Lung (tissue), 12 donors: Measurements from ENCODE around the gene OR6A2. TPM values are rescaled to one million over a fixed set of nuclear protein-coding genes. Genes with fewer than 3 reads are reported as not detected.

Source experiments
- ATAC-seq: fragments of 200-7000 bp; cut with Tn5 transposase; one replicate; pipeline ENCODE4 v1.9.1; 2020; ENCODE audit warnings: moderate number of reproducible peaks; ENCODE audit not compliant: insufficient read depth, low FRiP score
- DNase-seq, 3 donors: peaks; one replicate each; pipeline ENCODE4 v3.0.0-alpha.2; 2013 to 2017
- H3K27ac ChIP-seq, 2 donors: one replicate each; pipeline ENCODE4 v1.5.1; 2013; ENCODE audit warnings: mild to moderate bottlenecking in 2 of 2, moderate library complexity in 2 of 2, control low read depth in 1 of 2, inconsistent platforms in 1 of 2, low read depth in 1 of 2, low read length in 1 of 2
- H3K27me3 ChIP-seq, 3 donors: one replicate each; pipeline ENCODE4 v1.5.1; 2013; ENCODE audit warnings: low read length in 2 of 3; ENCODE audit not compliant: control insufficient read depth in 3 of 3, insufficient read depth in 3 of 3
- H3K36me3 ChIP-seq, 4 donors: one replicate each; pipeline ENCODE4 v1.5.1; 2013; ENCODE audit warnings: low read length in 4 of 4, mild to moderate bottlenecking in 1 of 4, moderate library complexity in 1 of 4; ENCODE audit not compliant: control insufficient read depth in 4 of 4, insufficient read depth in 4 of 4
- H3K4me1 ChIP-seq, 5 donors: one replicate each; pipeline ENCODE4 v1.5.1; 2013; ENCODE audit warnings: low read length in 5 of 5, mild to moderate bottlenecking in 2 of 5, moderate library complexity in 1 of 5; ENCODE audit not compliant: control insufficient read depth in 5 of 5, insufficient read depth in 5 of 5
- H3K4me3 ChIP-seq: one replicate; pipeline ENCODE4 v1.5.1; 2013; ENCODE audit warnings: mild to moderate bottlenecking, control low read depth, moderate library complexity
- H3K9ac ChIP-seq, 2 donors: one replicate each; pipeline ENCODE4 v1.5.1; 2013; ENCODE audit warnings: low read length in 2 of 2, control low read depth in 1 of 2; ENCODE audit not compliant: insufficient read depth in 1 of 2
- H3K9me3 ChIP-seq, 4 donors: one replicate each; pipeline ENCODE4 v1.5.1; 2013; ENCODE audit warnings: low read length in 3 of 4, mild to moderate bottlenecking in 1 of 4, moderate library complexity in 1 of 4; ENCODE audit not compliant: control insufficient read depth in 4 of 4, insufficient read depth in 3 of 4
- CTCF ChIP-seq: IDR thresholded peaks from 2 replicates; pipeline ENCODE4 v1.5.1; 2012; ENCODE audit warnings: mild to moderate bottlenecking; ENCODE audit errors: control extremely low read depth, extremely low read depth
- WGBS, 2 donors: extraction: QIAGEN DNeasy Blood & Tissue Kit; methylation state at CpG; one replicate each; pipeline ENCODE4 v1.1.7; 2013; 5-methylcytosine and 5-hydroxymethylcytosine counted together
- polyA plus RNA-seq, 2 donors: library from polyadenylated mRNA; stranded (reverse); fragments of 200-250 nt; gene quantifications; one replicate each; pipeline ENCODE4 v1.2.1, GENCODE V29; 2013
- total RNA-seq, 2 donors: library from RNA; depleted of rRNA in 1 of 2; stranded (reverse); fragments of >200 nt in 1 of 2; gene quantifications; one replicate each; pipeline ENCODE4 v1.2.1, GENCODE V29; 2014 to 2021
- donor health status: control.
- donor health status: control.
- donor health status: Bipolar disorder and iron deficiency.
- donor health status: healthy.
- donor health status: DM: yes; HTN: yes; CAD: no.

OR6A2 gene
- total and polyA plus RNA-seq, 4 donors: 0.21 to 0.23 TPM; not detected in 2

GRCh38 chr11:6841694-6842093 lies 42.2 kb upstream of the OR6A2 start:
- ATAC-seq (no peak), DNase-seq (no peak)
- Histone ChIP-seq H3K4me3 (no peak overlapping the region), H3K36me3 (no peaks in the 10 kb centered on the region), H3K4me1 (no peaks in the 10 kb centered on the region), H3K9me3 (no peaks in the 10 kb centered on the region), H3K27ac (no peak overlapping the region), H3K27me3 (no peaks in the 10 kb centered on the region), H3K9ac (no peak overlapping the region)
- no peak for TF ChIP-seq CTCF

GRCh38 chr11:6834021-6834420 lies 34.5 kb upstream of the OR6A2 start:
- no peak for TF ChIP-seq CTCF
- Histone ChIP-seq H3K9me3 (no peaks in the 10 kb centered on the region), H3K27ac (no peak overlapping the region), H3K4me1 (no peaks in the 10 kb centered on the region), H3K27me3 (no peaks in the 10 kb centered on the region), H3K9ac (no peak overlapping the region), H3K36me3 (no peaks in the 10 kb centered on the region), H3K4me3 (no peak overlapping the region)
- DNase-seq (no peak), ATAC-seq (no peak)
- 70 to 83% methylated on average over 1 of the region's 1 CpG for WGBS, 2 donors

GRCh38 chr11:6833356-6833755 lies 33.9 kb upstream of the OR6A2 start:
- DNase-seq (no peak), ATAC-seq (no peak)
- H3K27me3 ChIP-seq: no peaks in the 10 kb centered on the region
- no peak overlapping the region for H3K4me3 ChIP-seq
- 83 to 90% methylated on average over 6 of the region's 6 CpGs for WGBS, 2 donors
- no peaks in the 10 kb centered on the region for H3K4me1 ChIP-seq
- H3K27ac ChIP-seq: no peak overlapping the region
- H3K9ac ChIP-seq: no peak overlapping the region
- H3K9me3 ChIP-seq: no peaks in the 10 kb centered on the region
- H3K36me3 ChIP-seq: no peaks in the 10 kb centered on the region
- no peak for TF ChIP-seq CTCF

GRCh38 chr11:6828103-6828502 lies 28.6 kb upstream of the OR6A2 start:
- Histone ChIP-seq H3K27me3 (no peaks in the 10 kb centered on the region), H3K27ac (no peak overlapping the region), H3K9ac (no peak overlapping the region), H3K4me1 (no peaks in the 10 kb centered on the region), H3K36me3 (no peaks in the 10 kb centered on the region), H3K4me3 (no peak overlapping the region), H3K9me3 (no peaks in the 10 kb centered on the region)
- DNase-seq (no peak), ATAC-seq (no peak)
- TF ChIP-seq CTCF: no peak
- 82 to 86% methylated on average over 1 of the region's 1 CpG for WGBS, 2 donors
